OCI-LY1 (cell line): ENCODE data around the gene MYL10.
"Not testable (repeated sequence)": the region's sequence is repeated elsewhere in the genome, so short reads cannot be mapped to it uniquely, and the experiment has no call there.

Experiments used
- H2AFZ ChIP-seq: fragments of 200-600 bp; sonication (generic), shearing (Covaris generic); 2 replicates; pipeline ENCODE4 v1.6.0; 2014; ENCODE audit warnings: antibody characterized with exemption, mild to moderate bottlenecking, low read length
- H3F3A ChIP-seq: fragments of 200-600 bp; sonication (generic), shearing (Covaris generic); 2 replicates; pipeline ENCODE4 v1.6.0; 2014; ENCODE audit warnings: mild to moderate bottlenecking, antibody characterized with exemption, low read length, moderate library complexity; ENCODE audit not compliant: insufficient read depth
- H3K27ac ChIP-seq: fragments of 200-600 bp; sonication (generic); 2 replicates; pipeline ENCODE4 v1.5.1; 2014; ENCODE audit warnings: low read length, mixed run types, mild to moderate bottlenecking, low read depth; ENCODE audit not compliant: poor library complexity, severe bottlenecking
- H3K27me3 ChIP-seq: fragments of 200-600 bp; sonication (generic); 2 replicates; pipeline ENCODE4 v1.6.0; 2014; ENCODE audit warnings: antibody characterized with exemption, mild to moderate bottlenecking, low read length, moderate library complexity; ENCODE audit not compliant: insufficient read depth
- H3K36me3 ChIP-seq: fragments of 200-600 bp; sonication (generic); 2 replicates; pipeline ENCODE4 v1.6.1; 2014; ENCODE audit warnings: mild to moderate bottlenecking, antibody characterized with exemption, low read length, moderate library complexity, mixed read lengths; ENCODE audit not compliant: insufficient read depth
- H3K4me1 ChIP-seq: fragments of 200-600 bp; sonication (generic); 2 replicates; pipeline ENCODE4 v1.5.1; 2014; ENCODE audit warnings: mild to moderate bottlenecking, low read length, moderate library complexity; ENCODE audit not compliant: insufficient read depth, severe bottlenecking
- H3K4me2 ChIP-seq: fragments of 200-600 bp; sonication (generic), shearing (Covaris generic); 2 replicates; pipeline ENCODE4 v1.6.1; 2014; ENCODE audit warnings: low read length
- H3K4me3 ChIP-seq: fragments of 200-600 bp; sonication (generic); 2 replicates; pipeline ENCODE4 v1.5.1; 2014; ENCODE audit warnings: low read length, low read depth, mild to moderate bottlenecking, mixed read lengths; ENCODE audit not compliant: poor library complexity, severe bottlenecking
- H3K79me2 ChIP-seq: fragments of 200-600 bp; shearing (Covaris generic); 2 replicates; pipeline ENCODE4 v1.6.1; 2016; ENCODE audit warnings: mixed run types, low read length, mixed read lengths; ENCODE audit not compliant: insufficient read depth
- H3K9ac ChIP-seq: fragments of 200-600 bp; sonication (generic), shearing (Covaris generic); 2 replicates; pipeline ENCODE4 v1.6.1; 2014; ENCODE audit warnings: mild to moderate bottlenecking, low read length, mixed read lengths
- H3K9me2 ChIP-seq: fragments of 200-600 bp; sonication (generic), shearing (Covaris generic); 2 replicates; pipeline ENCODE4 v1.6.1; 2014; ENCODE audit warnings: low read depth, mild to moderate bottlenecking, low read length, mixed read lengths
- H3K9me3 ChIP-seq: fragments of 200-600 bp; shearing (Covaris generic); 2 replicates; pipeline ENCODE4 v1.6.1; 2014; ENCODE audit warnings: low read length, mixed read lengths
- H4K20me1 ChIP-seq: fragments of 200-600 bp; sonication (generic), shearing (Covaris generic); 2 replicates; pipeline ENCODE4 v1.6.0; 2016; ENCODE audit warnings: mild to moderate bottlenecking, low read length; ENCODE audit not compliant: insufficient read depth
- CTCF ChIP-seq: fragments of 200-600 bp; sonication (generic), shearing (Covaris generic); IDR thresholded peaks from 2 replicates; pipeline ENCODE4 v1.5.1; 2017; ENCODE audit warnings: mild to moderate bottlenecking, antibody characterized with exemption, low read length, moderate library complexity, mixed read lengths
- EZH2 ChIP-seq: fragments of 200-600 bp; sonication (generic), shearing (Covaris generic); IDR thresholded peaks from 2 replicates; pipeline ENCODE4 v1.8.0; 2017; ENCODE audit warnings: borderline replicate concordance, mixed run types, mild to moderate bottlenecking, antibody characterized with exemption, low read length, moderate library complexity, mixed read lengths

MYL10 gene

GRCh38 chr7:101657171-101657570 lies 28.1 kb upstream of the MYL10 start:
- Histone ChIP-seq H3K79me2 (no peaks in the 10 kb centered on the region), H3K9me2 (no peaks in the 10 kb centered on the region), H3K36me3 (no peaks in the 10 kb centered on the region), H3K27ac (no peak overlapping the region), H3K9ac (no peak overlapping the region), H3F3A (no peaks in the 10 kb centered on the region), H3K4me1 (no peaks in the 10 kb centered on the region), H3K4me3 (no peak overlapping the region), H3K9me3 (no peaks in the 10 kb centered on the region), H3K27me3 (peaks cover 4% of the 10 kb centered on the region; the same call in 1 of the 2 replicates), H3K4me2 (no peak overlapping the region), H2AFZ (no peak overlapping the region), H4K20me1 (no peaks in the 10 kb centered on the region)
- no peak for TF ChIP-seq EZH2
- no peak for TF ChIP-seq CTCF

- H3K9ac ChIP-seq, result peak overlapping the region; percentile 37; the same call in 1 of the 2 replicates
- no peak overlapping the region for H2AFZ ChIP-seq
Observed at GRCh38 chr7:101651112-101651511, 22.0 kb upstream of the MYL10 start.

GRCh38 chr7:101650579-101651081 lies 21.5 kb upstream of the MYL10 start:
- Histone ChIP-seq H3K4me2 (peak overlapping the region; percentile 57), H3K4me1 (peaks cover 16% of the 10 kb centered on the region), H3K9me3 (no peaks in the 10 kb centered on the region), H3K36me3 (no peaks in the 10 kb centered on the region), H3K9ac (no peak overlapping the region; the same call in 1 of the 2 replicates), H3K27ac (peak overlapping the region; percentile 40), H3K27me3 (peaks cover 3% of the 10 kb centered on the region; the same call in 1 of the 2 replicates), H3K79me2 (no peaks in the 10 kb centered on the region), H4K20me1 (no peaks in the 10 kb centered on the region), H3K4me3 (peak overlapping the region; percentile 43), H3K9me2 (no peaks in the 10 kb centered on the region), H3F3A (no peaks in the 10 kb centered on the region), H2AFZ (no peak overlapping the region)
- TF ChIP-seq EZH2 (no peak), CTCF (no peak)

More at GRCh38 chr7:101651112-101651511, 22.0 kb upstream of the MYL10 start:
- H3K27me3 ChIP-seq, result peaks cover 3% of the 10 kb centered on the region; the same call in 1 of the 2 replicates
- no peaks in the 10 kb centered on the region for H3K9me3 ChIP-seq
- H4K20me1 ChIP-seq, result no peaks in the 10 kb centered on the region
- H3K27ac ChIP-seq, result peak overlapping the region; percentile 40
- H3K36me3 ChIP-seq, result no peaks in the 10 kb centered on the region
- no peaks in the 10 kb centered on the region for H3K79me2 ChIP-seq
- H3K4me1 ChIP-seq, result peaks cover 16% of the 10 kb centered on the region
- H3K4me2 ChIP-seq, result peak overlapping the region; percentile 57
- H3K9me2 ChIP-seq, result no peaks in the 10 kb centered on the region
- TF ChIP-seq EZH2 (no peak), CTCF (no peak)
- H3K4me3 ChIP-seq, result peak overlapping the region; percentile 43
- H3F3A ChIP-seq, result no peaks in the 10 kb centered on the region

- not testable (repeated sequence) for H3K79me2 ChIP-seq, H3K4me3 ChIP-seq, H3K9ac ChIP-seq, H3F3A ChIP-seq, H3K4me2 ChIP-seq, H3K27ac ChIP-seq, H3K36me3 ChIP-seq, H2AFZ ChIP-seq, H4K20me1 ChIP-seq, H3K9me2 ChIP-seq, H3K27me3 ChIP-seq, H3K9me3 ChIP-seq
- H3K4me1 ChIP-seq, result peaks cover 16% of the 10 kb centered on the region
Observed at GRCh38 chr7:101647876-101648275, 18.8 kb upstream of the MYL10 start.
